RPMI8226 (cell line): ENCODE data around the gene MAD1L1.
"Not testable (repeated sequence)": the region's sequence is repeated elsewhere in the genome, so short reads cannot be mapped to it uniquely, and the experiment has no call there.

ENCODE experiments used
- DNase-seq: peaks from one replicate; pipeline ENCODE4 v3.0.0-alpha.2; 2015

MAD1L1 gene

DNA sequence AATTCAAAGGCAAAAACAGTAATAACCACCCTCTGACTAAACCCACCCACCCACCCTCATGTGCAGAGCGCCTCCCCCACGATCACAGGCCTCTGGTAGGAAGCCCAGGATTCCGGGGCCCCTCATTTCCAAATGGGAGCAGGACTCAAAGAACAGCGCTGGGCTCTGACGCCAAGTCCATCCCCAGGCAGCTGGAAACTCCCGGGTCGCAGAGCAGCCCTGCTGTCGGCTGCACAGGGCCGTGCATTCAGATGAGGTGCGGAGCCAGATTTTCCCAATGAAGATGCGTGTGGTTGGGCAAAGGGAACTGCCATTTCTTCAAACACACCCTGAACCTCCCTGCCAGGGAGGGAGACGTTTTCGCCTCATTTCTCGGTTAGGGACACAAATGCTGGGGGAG is 152.3 kb downstream of the MAD1L1 start:
- no peak for DNase-seq

DNA sequence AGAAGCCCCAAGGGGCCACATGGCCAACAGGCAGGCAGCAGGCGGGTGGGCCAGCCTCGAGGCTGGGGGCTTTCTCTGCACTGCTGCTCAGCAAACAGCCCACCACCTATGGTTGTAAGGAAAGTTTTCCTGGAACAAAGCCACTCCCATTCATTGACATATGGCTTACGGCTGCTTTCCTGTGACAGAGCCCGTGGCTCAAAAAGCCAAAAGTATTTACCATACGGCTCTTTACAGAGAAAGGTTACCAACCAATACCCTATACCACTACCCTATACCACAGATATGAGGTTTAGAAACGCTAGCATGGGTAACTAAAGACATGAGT is 152.7 kb downstream of the MAD1L1 start:
- no peak for DNase-seq

GRCh38 chr7:2079332-2080059 is 153.2 kb downstream of the MAD1L1 start:
- no peak for DNase-seq

DNA sequence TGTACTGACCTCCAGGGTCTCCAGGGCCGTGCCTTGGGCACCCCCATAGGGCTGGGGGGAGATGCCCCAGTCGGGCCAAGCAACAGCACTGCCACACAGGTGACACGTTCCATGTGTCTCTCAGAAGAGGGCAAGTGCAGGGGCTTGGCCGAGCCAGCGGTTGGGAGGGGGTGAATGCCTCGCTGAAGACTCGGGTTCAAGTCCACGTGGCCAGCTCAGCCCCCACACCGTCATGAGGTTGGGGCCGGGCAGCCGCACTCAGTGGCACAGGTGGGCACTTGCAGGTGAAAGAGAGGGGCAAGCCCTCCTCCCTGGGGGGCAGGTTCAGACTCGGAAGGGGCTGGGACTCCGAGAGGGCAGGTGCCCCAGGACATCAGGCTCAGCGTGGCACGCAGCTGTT is 153.8 kb downstream of the MAD1L1 start:
- no peak for DNase-seq

GRCh38 chr7:2076649-2077064 is 156.1 kb downstream of the MAD1L1 start:
- no peak for DNase-seq

- DNase-seq, result no peak
Measured at GRCh38 chr7:2075811-2076210, 156.9 kb downstream of the MAD1L1 start.

- DNase-seq, result no peak
Measured at GRCh38 chr7:2074691-2075090, 158.1 kb downstream of the MAD1L1 start.

GRCh38 chr7:2072798-2073197 is 159.9 kb downstream of the MAD1L1 start:
- no peak for DNase-seq

GRCh38 chr7:2072042-2072441 is 160.7 kb downstream of the MAD1L1 start:
- DNase-seq, result no peak

- no peak for DNase-seq
Measured at GRCh38 chr7:2071133-2071832, 161.5 kb downstream of the MAD1L1 start.

DNA sequence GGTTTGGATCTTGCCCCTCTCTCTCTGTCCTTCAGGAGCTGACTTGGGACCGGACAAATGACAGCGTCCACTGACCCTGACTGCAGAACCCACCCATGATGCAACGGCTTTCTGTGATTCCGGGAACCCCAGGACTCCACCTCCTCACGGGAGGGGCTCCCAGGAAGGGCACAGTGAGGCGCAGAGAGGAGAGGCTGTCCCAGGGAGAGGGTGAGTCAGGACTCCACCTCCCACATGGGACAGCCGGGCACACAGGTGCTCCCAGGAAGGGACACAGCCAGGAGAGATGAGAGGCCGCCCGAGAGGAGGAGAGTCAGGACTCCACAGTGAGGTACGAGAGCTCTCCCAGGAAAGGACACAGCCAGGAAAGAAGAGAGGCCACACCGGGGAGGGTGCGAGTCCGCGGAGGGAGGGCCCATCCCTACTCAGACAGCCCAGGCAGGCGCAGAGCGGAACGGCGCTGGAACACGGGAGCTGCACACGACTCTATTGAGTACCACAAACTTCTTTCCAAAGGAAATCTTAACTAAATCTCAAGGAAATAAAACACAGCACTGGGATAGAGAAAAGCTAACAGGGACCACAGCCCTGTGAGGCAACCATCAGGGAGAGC is 162.5 kb downstream of the MAD1L1 start:
- DNase-seq, result no peak

DNA sequence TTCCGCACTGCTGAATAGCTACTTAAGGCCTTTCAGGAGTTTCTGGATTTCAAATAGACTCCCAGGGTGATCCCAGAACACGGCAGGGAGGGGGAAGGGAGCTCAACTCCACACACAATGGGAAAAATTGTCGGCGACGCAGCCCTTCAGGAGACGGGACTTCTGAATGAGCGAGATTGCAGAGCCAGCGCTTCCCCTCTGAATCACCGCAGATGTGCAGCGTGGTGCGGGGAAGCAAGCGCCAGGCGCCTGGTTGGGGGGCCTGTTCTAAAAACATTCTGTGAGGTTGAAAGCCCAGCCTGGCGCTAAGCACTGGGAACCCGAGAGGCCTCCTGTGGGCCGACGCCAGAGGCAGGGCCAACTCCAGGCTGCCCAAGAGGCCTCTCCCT is 163.3 kb downstream of the MAD1L1 start:
- no peak for DNase-seq

DNA sequence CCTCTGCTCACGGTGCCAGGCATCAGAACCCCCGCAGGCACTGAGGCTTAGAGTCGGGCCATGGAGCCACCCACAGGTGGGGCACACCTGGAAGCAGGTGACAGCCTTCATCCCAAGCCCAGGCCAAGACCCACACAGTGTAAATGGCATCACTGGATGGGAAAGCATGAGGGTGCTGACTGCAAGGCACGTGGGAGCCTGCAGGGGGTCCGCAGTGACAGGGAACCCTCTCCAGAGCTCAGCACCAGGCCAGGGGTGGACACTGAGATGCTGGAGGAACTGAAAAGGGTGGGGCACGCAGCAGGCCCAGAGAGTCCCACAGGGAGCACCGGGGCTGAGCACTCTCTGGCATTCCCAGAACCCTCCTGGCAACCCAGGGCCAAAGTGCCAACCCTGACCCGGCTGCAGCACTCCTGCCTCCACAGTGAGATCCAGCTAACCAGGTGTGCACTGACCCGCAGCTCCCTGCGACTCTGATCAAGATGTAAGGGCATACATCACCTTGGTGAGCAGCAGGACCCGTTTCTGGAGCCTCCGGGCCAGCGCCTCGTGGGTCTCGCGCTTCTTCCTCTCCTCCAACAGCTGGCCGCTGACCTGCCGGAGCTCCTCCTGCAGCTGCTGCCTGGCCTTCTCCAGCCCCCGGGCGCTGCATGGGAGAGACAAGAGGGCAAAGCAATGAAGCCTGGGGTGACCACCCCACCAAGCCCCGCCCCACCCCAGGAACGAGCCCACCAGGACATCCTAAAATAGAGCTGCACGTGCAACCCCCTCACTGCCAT is 163.9 kb downstream of the MAD1L1 start:
- DNase-seq, result no peak

GRCh38 chr7:2066251-2066919 is 166.4 kb downstream of the MAD1L1 start:
- no peak for DNase-seq

- no peak for DNase-seq
Measured at GRCh38 chr7:2065528-2065927, 167.2 kb downstream of the MAD1L1 start.

DNA sequence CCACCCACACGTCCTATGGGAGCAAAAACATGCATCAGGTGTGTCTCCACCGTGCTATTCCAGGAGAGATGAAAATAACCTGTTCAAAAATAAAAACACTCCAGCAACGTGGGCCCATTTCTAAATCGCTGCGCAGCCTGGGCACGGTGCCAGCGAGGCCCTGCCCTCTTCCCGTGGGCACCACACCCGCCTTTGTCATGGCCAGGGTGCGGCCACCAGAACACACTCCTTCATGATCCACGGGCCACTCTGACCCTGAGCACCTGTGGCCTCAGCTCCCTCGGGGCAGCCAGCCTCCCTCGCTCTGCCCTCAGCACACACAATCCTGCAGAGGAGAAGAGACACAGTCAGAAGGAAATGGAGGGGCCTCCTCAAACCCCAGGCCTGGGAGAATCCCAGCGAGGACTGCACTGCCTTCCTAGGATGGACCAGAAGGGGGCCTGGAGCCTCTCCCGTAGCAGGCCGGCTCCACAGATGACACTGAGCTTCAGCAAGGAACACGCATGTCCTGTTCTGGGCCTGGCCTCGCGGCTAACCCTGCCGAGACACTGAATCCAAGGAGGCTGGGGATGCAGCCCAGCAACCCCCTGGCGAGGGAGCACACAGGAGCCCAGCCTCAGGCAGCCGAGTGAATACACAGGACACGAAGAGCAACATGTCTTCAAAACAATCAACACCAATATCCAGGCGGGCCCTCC is 169.0 kb downstream of the MAD1L1 start:
- DNase-seq, result no peak

GRCh38 chr7:2062648-2063047 is 170.1 kb downstream of the MAD1L1 start:
- DNase-seq, result no peak

DNA sequence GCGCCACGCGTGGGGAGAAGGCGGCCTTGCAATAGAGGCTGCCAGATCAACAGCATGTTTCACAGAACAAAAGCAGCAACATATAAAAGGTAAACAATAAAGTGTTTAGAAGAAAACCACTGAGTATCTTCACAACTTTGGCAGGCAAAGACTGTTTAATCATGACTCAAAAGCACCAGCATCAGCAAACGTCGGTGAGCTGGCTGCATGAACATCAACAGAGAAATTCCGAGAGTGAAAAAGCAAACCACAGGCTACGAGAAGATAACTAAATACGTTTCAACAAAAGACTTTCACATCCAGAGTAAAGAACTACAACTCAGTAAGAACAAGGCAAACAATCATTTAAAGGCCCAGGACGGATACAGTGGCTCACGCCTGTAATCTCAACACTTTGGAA is 172.0 kb downstream of the MAD1L1 start:
- no peak for DNase-seq

GRCh38 chr7:2059964-2060700 is 172.6 kb downstream of the MAD1L1 start:
- no peak for DNase-seq

- DNase-seq, result not testable (repeated sequence)
Measured at GRCh38 chr7:2058246-2058645, 174.5 kb downstream of the MAD1L1 start.

- no peak for DNase-seq
Measured at GRCh38 chr7:2055956-2056355, 176.8 kb downstream of the MAD1L1 start.

- DNase-seq, result no peak
Measured at GRCh38 chr7:2054927-2055326, 177.8 kb downstream of the MAD1L1 start.
